C4-2B (cell line): ENCODE results near the gene RAMP1.

Experiments used
- H3K27ac ChIP-seq: fragments of 450-650 bp; 2 replicates; pipeline ENCODE4 v1.5.1; 2017
- ZFX ChIP-seq: fragments of 450-650 bp; IDR thresholded peaks from 2 replicates; pipeline ENCODE4 v1.6.1; 2017
- TF ChIP-seq, protein P1 (sequence below): fragments of 450-650 bp; conservative IDR thresholded peaks from 2 replicates; pipeline ENCODE4 v1.5.1; 2017; ENCODE audit warnings: mild to moderate bottlenecking

The RAMP1 gene

GRCh38 chr2:237874585-237875161, 15.2 kb downstream of the RAMP1 start:
- no peak overlapping the region for H3K27ac ChIP-seq
- TF ChIP-seq, protein P1, sequence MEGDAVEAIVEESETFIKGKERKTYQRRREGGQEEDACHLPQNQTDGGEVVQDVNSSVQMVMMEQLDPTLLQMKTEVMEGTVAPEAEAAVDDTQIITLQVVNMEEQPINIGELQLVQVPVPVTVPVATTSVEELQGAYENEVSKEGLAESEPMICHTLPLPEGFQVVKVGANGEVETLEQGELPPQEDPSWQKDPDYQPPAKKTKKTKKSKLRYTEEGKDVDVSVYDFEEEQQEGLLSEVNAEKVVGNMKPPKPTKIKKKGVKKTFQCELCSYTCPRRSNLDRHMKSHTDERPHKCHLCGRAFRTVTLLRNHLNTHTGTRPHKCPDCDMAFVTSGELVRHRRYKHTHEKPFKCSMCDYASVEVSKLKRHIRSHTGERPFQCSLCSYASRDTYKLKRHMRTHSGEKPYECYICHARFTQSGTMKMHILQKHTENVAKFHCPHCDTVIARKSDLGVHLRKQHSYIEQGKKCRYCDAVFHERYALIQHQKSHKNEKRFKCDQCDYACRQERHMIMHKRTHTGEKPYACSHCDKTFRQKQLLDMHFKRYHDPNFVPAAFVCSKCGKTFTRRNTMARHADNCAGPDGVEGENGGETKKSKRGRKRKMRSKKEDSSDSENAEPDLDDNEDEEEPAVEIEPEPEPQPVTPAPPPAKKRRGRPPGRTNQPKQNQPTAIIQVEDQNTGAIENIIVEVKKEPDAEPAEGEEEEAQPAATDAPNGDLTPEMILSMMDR: no peak
- TF ChIP-seq ZFX: no peak

DNA sequence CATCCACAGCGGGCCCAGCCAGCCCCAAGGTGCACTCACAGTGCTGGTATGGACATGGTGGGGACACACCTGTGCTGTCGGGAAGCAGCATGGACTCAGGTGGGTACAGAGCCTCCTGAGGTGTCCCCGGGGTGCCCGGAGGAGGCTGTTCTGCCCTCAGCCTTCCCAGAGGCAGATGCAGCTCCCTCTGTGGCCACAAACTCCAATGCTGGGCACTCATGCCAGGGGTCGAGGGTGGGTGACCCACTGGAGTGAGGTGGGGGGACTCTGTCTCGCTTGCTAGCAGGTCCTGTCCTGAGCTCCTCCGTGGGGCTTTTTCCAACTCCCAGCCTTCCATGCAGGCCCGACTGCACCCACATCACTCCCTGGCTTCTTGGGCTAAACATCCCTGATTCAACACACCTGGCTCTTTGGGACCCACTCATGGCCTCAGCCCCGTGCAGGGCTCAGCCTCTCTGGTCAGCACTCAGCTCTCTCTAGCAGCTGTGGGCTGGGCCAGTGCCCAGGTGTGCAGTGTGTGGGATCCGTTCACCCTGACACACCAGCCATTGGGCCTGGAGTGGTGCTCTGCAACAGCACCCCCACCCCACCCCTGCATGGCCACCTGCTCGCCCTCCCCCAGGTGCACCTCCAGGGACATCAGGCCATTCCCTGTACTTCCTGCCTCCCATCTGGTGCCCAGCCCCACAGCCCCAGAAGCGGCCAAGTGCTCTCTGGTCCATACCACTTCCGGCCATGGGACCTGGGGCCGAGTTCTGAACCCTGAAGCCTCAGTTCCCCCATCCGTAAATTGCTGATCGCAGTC, 16.0 kb downstream of the RAMP1 start:
- TF ChIP-seq, protein P1: no peak
- TF ChIP-seq ZFX: no peak
- no peak overlapping the region for H3K27ac ChIP-seq

DNA sequence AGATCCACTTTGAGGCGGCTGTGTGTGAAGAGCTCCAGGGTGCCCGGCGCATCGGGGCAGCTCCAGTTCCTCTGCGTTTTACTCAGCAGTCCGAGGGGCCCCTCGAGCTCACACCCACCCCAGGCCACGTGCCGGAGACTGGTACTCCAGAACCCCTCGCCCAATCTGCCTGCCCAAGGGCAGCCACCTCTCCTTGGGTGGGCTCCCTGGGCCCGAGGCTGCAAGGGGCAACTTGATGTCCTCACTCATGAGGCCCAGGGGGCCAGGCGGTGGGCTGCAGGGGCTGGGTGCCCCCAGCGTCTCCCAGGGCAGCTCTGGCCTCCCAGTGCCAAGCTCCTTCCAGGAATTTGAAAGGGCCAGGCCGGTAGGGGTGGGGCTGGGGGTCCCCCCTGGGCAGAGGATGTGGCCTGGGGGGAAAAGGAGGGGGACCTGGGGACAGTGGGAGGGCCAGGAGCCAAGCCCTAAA, 16.7 kb downstream of the RAMP1 start:
- no peak overlapping the region for H3K27ac ChIP-seq
- no peak for TF ChIP-seq ZFX
- TF ChIP-seq, protein P1: no peak

- H3K27ac ChIP-seq: no peak overlapping the region
- TF ChIP-seq ZFX: no peak
- TF ChIP-seq, protein P1: no peak
These were observed 17.1 kb downstream of the RAMP1 start for GRCh38 chr2:237876532-237876931.

- no peak for TF ChIP-seq ZFX
- TF ChIP-seq, protein P1: no peak
- H3K27ac ChIP-seq: no peak overlapping the region; the same call in 1 of the 2 replicates
These were observed 17.6 kb downstream of the RAMP1 start for GRCh38 chr2:237876951-237877491.

DNA sequence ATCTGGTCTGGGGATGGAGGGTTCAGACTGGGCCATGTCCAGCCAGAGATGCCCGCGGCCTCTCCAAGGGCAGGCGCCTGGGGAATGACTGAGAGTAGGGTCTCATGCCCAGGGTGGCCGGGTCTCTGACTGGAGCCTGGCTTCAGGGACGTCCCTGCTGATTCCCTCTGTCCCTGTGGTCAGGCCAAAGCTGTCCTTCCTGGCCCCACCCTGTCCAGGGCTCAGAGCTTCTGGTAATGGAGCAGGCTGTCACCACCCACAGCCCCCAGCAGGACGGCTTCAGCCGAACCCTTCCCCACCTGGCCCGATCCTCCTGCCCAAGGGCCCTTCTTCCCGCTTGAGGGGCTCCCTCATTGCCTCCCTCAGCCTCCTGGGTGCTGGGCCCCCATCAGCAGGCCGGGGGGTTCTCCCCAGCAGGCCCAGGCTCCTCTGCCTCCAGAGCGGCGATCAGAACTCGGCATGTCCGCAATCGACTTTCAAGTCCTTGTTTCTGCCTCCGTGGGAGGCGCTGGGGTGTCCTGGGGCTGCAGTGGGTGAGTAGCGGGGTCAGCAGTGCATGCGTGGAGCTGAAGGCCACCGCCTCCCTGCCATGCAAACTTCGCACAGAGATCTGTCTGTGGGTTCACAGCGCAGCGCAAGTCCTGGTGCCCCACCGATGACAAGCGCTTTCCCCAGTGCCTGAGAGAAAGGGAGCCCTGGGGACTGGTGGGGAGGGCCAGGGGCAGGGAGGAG, 18.3 kb downstream of the RAMP1 start:
- no peak for TF ChIP-seq ZFX
- TF ChIP-seq, protein P1: no peak
- H3K27ac ChIP-seq: peak overlapping the region; percentile 69
